HepG2 (cell line): ENCODE data around the gene NDUFB7. TPM values are rescaled to one million over a fixed set of nuclear protein-coding genes. Genes with fewer than 3 reads are reported as not detected.

ENCODE experiments used
- AGO1 ChIP-seq: fragments of 200-400 bp; formaldehyde crosslinking; IDR thresholded peaks from 2 replicates; pipeline ENCODE4 v1.6.1; 2017; ENCODE audit warnings: mild to moderate bottlenecking, low read depth, low read length, moderate library complexity; ENCODE audit not compliant: poor library complexity, severe bottlenecking
- CBFB ChIP-seq: sonication (generic); formaldehyde crosslinking; IDR thresholded peaks from 2 replicates; pipeline ENCODE4 v1.4.0; 2020; ENCODE audit warnings: missing genetic modification reagents
- CCDC6 ChIP-seq: sonication (generic); formaldehyde crosslinking; IDR thresholded peaks from 2 replicates; pipeline ENCODE4 v1.8.1; 2022; ENCODE audit warnings: mild to moderate bottlenecking, missing genetic modification reagents, moderate library complexity
- CEBPZ ChIP-seq: IDR thresholded peaks from 2 replicates; pipeline ENCODE4 v1.6.1; 2012; ENCODE audit warnings: low read length, improper control_type of control experiment
- FOXA1 ChIP-seq, 2 experiments: fragments of 450-650 bp in 1 of 2; sonication (generic) in 1 of 2; formaldehyde crosslinking in 1 of 2; IDR thresholded peaks; 2 replicates each; pipeline versions ENCODE4 v1.4.0 to v1.6.1; 2016 to 2020; ENCODE audit warnings: missing genetic modification reagents in 1 of 2
- FOXP1 ChIP-seq, 2 experiments: fragments of 450-650 bp in 1 of 2; IDR thresholded peaks; 2 replicates each; pipeline ENCODE4 v1.6.1; 2017 to 2018; ENCODE audit warnings: antibody characterized with exemption in 1 of 2
- MED1 ChIP-seq: sonication (generic); formaldehyde crosslinking; IDR thresholded peaks from 2 replicates; pipeline ENCODE4 v1.4.0; 2020; ENCODE audit warnings: missing genetic modification reagents
- PAWR ChIP-seq: sonication (generic); formaldehyde crosslinking; IDR thresholded peaks from 2 replicates; pipeline ENCODE4 v1.4.0; 2020; ENCODE audit warnings: missing genetic modification reagents, mild to moderate bottlenecking, borderline replicate concordance
- PAXIP1 ChIP-seq: sonication (generic); formaldehyde crosslinking; conservative IDR thresholded peaks from 2 replicates; pipeline ENCODE4 v1.4.0; 2020; ENCODE audit warnings: mild to moderate bottlenecking, missing genetic modification reagents, moderate library complexity
- SIX4 ChIP-seq: sonication (generic); formaldehyde crosslinking; IDR thresholded peaks from 2 replicates; pipeline ENCODE4 v1.4.0; 2020; ENCODE audit warnings: missing genetic modification reagents
- SMAD9 ChIP-seq: sonication (generic); formaldehyde crosslinking; IDR thresholded peaks from 2 replicates; pipeline ENCODE4 v1.5.1; 2020; ENCODE audit warnings: mild to moderate bottlenecking, missing genetic modification reagents
- SYNCRIP ChIP-seq: fragments of 200-400 bp; formaldehyde crosslinking; IDR thresholded peaks from 2 replicates; pipeline ENCODE4 v1.6.1; 2018; ENCODE audit warnings: mild to moderate bottlenecking, low read depth, low read length; ENCODE audit not compliant: insufficient read depth
- TRIM22 ChIP-seq: fragments of 450-650 bp; IDR thresholded peaks from 2 replicates; pipeline ENCODE4 v1.6.1; 2017
- ZBTB7A ChIP-seq: sonication (generic); formaldehyde crosslinking; IDR thresholded peaks from 2 replicates; pipeline ENCODE4 v1.8.0; 2022; ENCODE audit warnings: mild to moderate bottlenecking, missing genetic modification reagents
- ZNF589 ChIP-seq: sonication (generic); formaldehyde crosslinking; conservative IDR thresholded peaks from 2 replicates; pipeline ENCODE4 v1.8.0; 2022; ENCODE audit warnings: mild to moderate bottlenecking, moderate library complexity, missing genetic modification reagents
- polyA plus RNA-seq, 8 experiments: library from polyadenylated mRNA; depleted of rRNA in 3 of 8; stranded (reverse) in 7 of 8; unstranded in 1 of 8; fragments of >200 nt; fragmentation: Illumina TruSeq in 4 of 8; extraction: Trizol in 4 of 8; gene quantifications; 2 replicates each; pipeline versions ENCODE4 v1.2.1 to v1.2.3, GENCODE V29; 2011 to 2016; ENCODE audit warnings: low read depth in 4 of 8, missing spikeins in 1 of 8, mixed read lengths in 1 of 8; ENCODE audit not compliant: insufficient read depth in 1 of 8
- total RNA-seq, 5 experiments: library from RNA; depleted of rRNA; stranded (reverse); fragments of >200 nt; fragmentation: Illumina TruSeq; extraction: Trizol; gene quantifications; 2 replicates each; pipeline ENCODE4 v1.2.3, GENCODE V29; 2016; ENCODE audit warnings: low read depth in 1 of 5
- TF ChIP-seq, protein P1 (sequence below): sonication (generic); formaldehyde crosslinking; conservative IDR thresholded peaks from 2 replicates; pipeline ENCODE4 v1.8.1; 2023; ENCODE audit warnings: missing genetic modification reagents
- TF ChIP-seq, protein P2 (sequence below): sonication (generic); formaldehyde crosslinking; IDR thresholded peaks from 2 replicates; pipeline ENCODE4 v1.4.0; 2020; ENCODE audit warnings: missing genetic modification reagents, mild to moderate bottlenecking, borderline replicate concordance

The NDUFB7 gene
- total and polyA plus RNA-seq, 2 of the 13 experiments (the other 11 are each of a cell fraction or from before 2014, with no cell fraction given), result 156 to 198 TPM

DNA sequence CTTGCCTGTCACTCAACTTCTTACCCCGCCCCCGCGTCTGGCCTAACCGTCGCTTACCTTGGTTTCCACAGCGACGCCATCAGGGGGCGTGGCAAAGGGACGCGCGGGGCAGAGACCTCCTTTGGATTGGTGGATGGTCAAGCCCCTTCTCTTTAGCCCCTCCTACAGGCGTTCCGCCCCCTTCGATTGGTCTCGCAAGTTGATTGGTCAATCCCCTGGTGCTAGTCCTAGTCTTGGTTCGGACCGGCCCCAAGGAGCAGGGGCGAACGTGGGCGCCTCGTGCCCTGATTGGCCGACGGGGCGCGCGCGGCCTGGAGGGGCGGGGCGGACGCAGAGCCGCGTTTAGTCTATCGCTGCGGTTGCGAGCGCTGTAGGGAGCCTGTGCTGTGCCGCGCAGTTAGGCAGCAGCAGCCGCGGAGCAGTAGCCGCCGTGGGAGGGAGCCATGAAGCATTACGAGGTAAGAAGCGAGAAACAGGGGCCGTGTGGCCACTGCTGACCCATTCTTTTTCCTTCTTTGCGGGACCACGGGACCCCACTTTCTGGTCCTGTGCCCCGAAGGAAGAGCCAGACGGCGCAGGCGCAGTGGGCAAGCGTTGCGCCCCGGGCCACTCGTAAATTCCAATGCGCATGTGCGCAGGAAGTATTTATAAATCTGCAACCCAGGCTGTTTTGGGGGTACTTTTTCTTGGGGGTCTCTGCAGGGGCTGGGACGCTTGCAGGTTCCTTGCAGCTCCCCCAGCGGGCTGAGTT, 42.4 kb downstream of the NDUFB7 start, which contains the start of gene TECR (continued):
- TF ChIP-seq, protein P1, sequence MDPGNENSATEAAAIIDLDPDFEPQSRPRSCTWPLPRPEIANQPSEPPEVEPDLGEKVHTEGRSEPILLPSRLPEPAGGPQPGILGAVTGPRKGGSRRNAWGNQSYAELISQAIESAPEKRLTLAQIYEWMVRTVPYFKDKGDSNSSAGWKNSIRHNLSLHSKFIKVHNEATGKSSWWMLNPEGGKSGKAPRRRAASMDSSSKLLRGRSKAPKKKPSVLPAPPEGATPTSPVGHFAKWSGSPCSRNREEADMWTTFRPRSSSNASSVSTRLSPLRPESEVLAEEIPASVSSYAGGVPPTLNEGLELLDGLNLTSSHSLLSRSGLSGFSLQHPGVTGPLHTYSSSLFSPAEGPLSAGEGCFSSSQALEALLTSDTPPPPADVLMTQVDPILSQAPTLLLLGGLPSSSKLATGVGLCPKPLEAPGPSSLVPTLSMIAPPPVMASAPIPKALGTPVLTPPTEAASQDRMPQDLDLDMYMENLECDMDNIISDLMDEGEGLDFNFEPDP (CRISPR knock-in tag), result no peak
- TF ChIP-seq ZNF589 (CRISPR knock-in tag) (peak; percentile 84), CBFB (CRISPR knock-in tag) (peak; percentile 80), MED1 (CRISPR knock-in tag) (peak; percentile 42; the same call in 1 of the 2 replicates), PAWR (CRISPR knock-in tag) (no peak), CCDC6 (CRISPR knock-in tag) (peak; percentile 70; the same call in 1 of the 2 replicates), SIX4 (no peak), AGO1 (peak; percentile 42), CEBPZ (no peak), TRIM22 (no peak), FOXA1 (IDR thresholded peaks at IDR 0.05) (no peak), FOXA1 (CRISPR knock-in tag; IDR thresholded peaks at IDR 0.05) (no peak), SMAD9 (peak; percentile 57; the same call in 1 of the 2 replicates), PAXIP1 (CRISPR knock-in tag) (peak; percentile 38), FOXP1 (IDR thresholded peaks at IDR 0.05) (no peak), FOXP1 (CRISPR knock-in tag; IDR thresholded peaks at IDR 0.05) (no peak), SYNCRIP (no peak), ZBTB7A (CRISPR knock-in tag) (peak; percentile 30; the same call in 1 of the 2 replicates)
- TF ChIP-seq, protein P2, sequence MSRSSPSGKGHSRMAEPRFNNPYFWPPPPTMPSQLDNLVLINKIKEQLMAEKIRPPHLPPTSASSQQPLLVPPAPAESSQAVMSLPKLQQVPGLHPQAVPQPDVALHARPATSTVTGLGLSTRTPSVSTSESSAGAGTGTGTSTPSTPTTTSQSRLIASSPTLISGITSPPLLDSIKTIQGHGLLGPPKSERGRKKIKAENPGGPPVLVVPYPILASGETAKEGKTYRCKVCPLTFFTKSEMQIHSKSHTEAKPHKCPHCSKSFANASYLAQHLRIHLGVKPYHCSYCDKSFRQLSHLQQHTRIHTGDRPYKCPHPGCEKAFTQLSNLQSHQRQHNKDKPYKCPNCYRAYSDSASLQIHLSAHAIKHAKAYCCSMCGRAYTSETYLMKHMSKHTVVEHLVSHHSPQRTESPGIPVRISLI (CRISPR knock-in tag), result peak; percentile 10; the same call in 1 of the 2 replicates
